GM23338 (cell line): ENCODE data around the gene SH3PXD2B. TPM values are rescaled to one million over a fixed set of nuclear protein-coding genes. Genes with fewer than 3 reads are reported as not detected.

Source experiments
- ATAC-seq: fragments of 200-7000 bp; cut with Tn5 transposase; 3 replicates; pipeline ENCODE4 v1.9.1; 2020
- DNase-seq: peaks from one replicate; pipeline ENCODE4 v3.0.0-alpha.2; 2015; ENCODE audit warnings: low spot score
- H2AFZ ChIP-seq: fragments of 200-600 bp; sonication (generic); 2 replicates; pipeline ENCODE4 v1.8.0; 2016; ENCODE audit warnings: antibody characterized with exemption, mild to moderate bottlenecking, moderate library complexity
- H3F3A ChIP-seq: fragments of 200-600 bp; sonication (generic); replicated peaks from 2 replicates; pipeline ENCODE4 v1.8.0; 2017; ENCODE audit warnings: antibody characterized with exemption, mixed run types, low read depth
- H3K27ac ChIP-seq: fragments of 200-600 bp; sonication (generic); 2 replicates; pipeline ENCODE4 v1.6.1; 2016; ENCODE audit warnings: low read depth
- H3K27me3 ChIP-seq: fragments of 200-600 bp; sonication (generic); 2 replicates; pipeline ENCODE4 v1.8.0; 2016; ENCODE audit warnings: mild to moderate bottlenecking, mixed run types, moderate library complexity; ENCODE audit not compliant: insufficient read depth
- H3K36me3 ChIP-seq: fragments of 200-600 bp; sonication (generic); 2 replicates; pipeline ENCODE4 v1.8.0; 2016; ENCODE audit warnings: mild to moderate bottlenecking; ENCODE audit not compliant: insufficient read depth
- H3K4me1 ChIP-seq: fragments of 200-600 bp; sonication (generic); 2 replicates; pipeline ENCODE4 v1.8.0; 2016; ENCODE audit warnings: mild to moderate bottlenecking, moderate library complexity; ENCODE audit not compliant: insufficient read depth
- H3K4me2 ChIP-seq: fragments of 200-600 bp; sonication (generic); 2 replicates; pipeline ENCODE4 v1.7.1; 2017; ENCODE audit warnings: mixed run types
- H3K4me3 ChIP-seq: fragments of 200-600 bp; sonication (generic); 2 replicates; pipeline ENCODE4 v1.6.1; 2016; ENCODE audit warnings: mixed run types
- H3K79me2 ChIP-seq: fragments of 200-600 bp; sonication (generic); replicated peaks from 2 replicates; pipeline ENCODE4 v1.8.0; 2017; ENCODE audit warnings: mild to moderate bottlenecking; ENCODE audit not compliant: insufficient read depth
- H3K9me2 ChIP-seq: fragments of 200-600 bp; sonication (generic); 2 replicates; pipeline ENCODE4 v1.8.0; 2017; ENCODE audit not compliant: insufficient read depth
- H4K20me1 ChIP-seq: fragments of 200-600 bp; sonication (generic); replicated peaks from 2 replicates; pipeline ENCODE4 v1.8.0; 2017; ENCODE audit warnings: mild to moderate bottlenecking; ENCODE audit not compliant: insufficient read depth
- H3K27ac Mint-ChIP-seq: 2 replicates; pipeline ENCODE4 v1.8.0; 2020; ENCODE audit warnings: inconsistent platforms, mild to moderate bottlenecking, moderate library complexity, mixed read lengths
- H3K27me3 Mint-ChIP-seq: 3 replicates; pipeline ENCODE4 v1.8.0; 2022; ENCODE audit warnings: low read depth, mild to moderate bottlenecking, moderate library complexity, mixed read lengths, inconsistent platforms; ENCODE audit not compliant: insufficient read depth, poor library complexity
- H3K36me3 Mint-ChIP-seq: 3 replicates; pipeline ENCODE4 v1.8.0; 2021; ENCODE audit warnings: low read depth, mild to moderate bottlenecking, inconsistent platforms, moderate library complexity, mixed read lengths
- H3K4me1 Mint-ChIP-seq: 3 replicates; pipeline ENCODE4 v1.8.0; 2020; ENCODE audit warnings: mild to moderate bottlenecking, inconsistent platforms, mixed read lengths
- H3K4me3 Mint-ChIP-seq: 3 replicates; pipeline ENCODE4 v1.8.0; 2021; ENCODE audit warnings: moderate library complexity, mild to moderate bottlenecking, inconsistent platforms, mixed read lengths
- H3K9me3 Mint-ChIP-seq: 3 replicates; pipeline ENCODE4 v1.8.0; 2020; ENCODE audit warnings: moderate library complexity, mild to moderate bottlenecking, inconsistent platforms, mixed read lengths
- CREB1 ChIP-seq: fragments of 250-450 bp; sonication (Bioruptor Pico); IDR thresholded peaks from 2 replicates; pipeline ENCODE4 v1.5.0; 2020; ENCODE audit warnings: low read depth, mild to moderate bottlenecking, moderate library complexity
- CTCF ChIP-seq, 2 experiments: fragments of 200-600 bp in 1 of 2; sonication (generic) in 1 of 2; conservative IDR thresholded peaks; 2 replicates each; pipeline versions ENCODE4 v1.5.1 to v1.6.1; 2016 to 2017; ENCODE audit warnings: antibody characterized with exemption in 2 of 2, low read depth in 2 of 2, mild to moderate bottlenecking in 2 of 2, moderate library complexity in 1 of 2
- ETS1 ChIP-seq: IDR thresholded peaks from 2 replicates; pipeline ENCODE4 v1.6.1; 2016; ENCODE audit warnings: antibody characterized with exemption
- EZH2 ChIP-seq: fragments of 200-600 bp; sonication (generic); IDR thresholded peaks from one replicate; pipeline ENCODE4 v1.8.0; 2017; ENCODE audit warnings: antibody characterized with exemption, mild to moderate bottlenecking, low read depth; ENCODE audit not compliant: unreplicated experiment
- EZH2phosphoT487 ChIP-seq: fragments of 200-600 bp; sonication (generic); IDR thresholded peaks from one replicate; pipeline ENCODE4 v1.8.1; 2018; ENCODE audit warnings: antibody characterized with exemption; ENCODE audit not compliant: unreplicated experiment
- NANOG ChIP-seq: IDR thresholded peaks from 2 replicates; pipeline ENCODE4 v1.6.1; 2016; ENCODE audit warnings: antibody characterized with exemption, borderline replicate concordance
- POLR2AphosphoS5 ChIP-seq: IDR thresholded peaks from 2 replicates; pipeline ENCODE4 v1.6.1; 2016; ENCODE audit warnings: antibody characterized with exemption, low read depth
- REST ChIP-seq: IDR thresholded peaks from one replicate; pipeline ENCODE4 v1.6.1; 2018; ENCODE audit warnings: antibody characterized with exemption; ENCODE audit not compliant: unreplicated experiment
- ZNF462 ChIP-seq: fragments of 250-450 bp; sonication (Bioruptor Pico); IDR thresholded peaks from 2 replicates; pipeline ENCODE4 v1.5.0; 2020; ENCODE audit warnings: mild to moderate bottlenecking, moderate library complexity
- polyA plus RNA-seq: library from polyadenylated mRNA; unstranded; fragments of >200 nt; fragmentation: Nextera tagmentation; extraction: Ambion mirVana; gene quantifications from 2 replicates; pipeline ENCODE4 v1.2.1, GENCODE V29; 2016
- total RNA-seq: library from RNA; depleted of rRNA; stranded (reverse); fragments of >200 nt; shearing (Covaris generic); gene quantifications from 2 replicates; pipeline ENCODE4 v1.2.3, GENCODE V29; 2014

The SH3PXD2B gene
- total and polyA plus RNA-seq, 2 experiments from 2014 or later: 40.2 to 52.5 TPM

- TF ChIP-seq EZH2 (no peak), NANOG (no peak), ETS1 (no peak), EZH2phosphoT487 (no peak)
Observed at GRCh38 chr5:172498431-172499129, 44.3 kb upstream of the SH3PXD2B start (continued).

GRCh38 chr5:172497591-172498255 lies 43.4 kb upstream of the SH3PXD2B start:
- Mint-ChIP-seq H3K9me3 (no peaks in the 10 kb centered on the region), H3K27me3 (peaks cover 11% of the 10 kb centered on the region), H3K36me3 (no peaks in the 10 kb centered on the region), H3K4me3 (no peak overlapping the region), H3K27ac (no peak overlapping the region), H3K4me1 (no peaks in the 10 kb centered on the region)
- Histone ChIP-seq H3F3A (no peaks in the 10 kb centered on the region), H2AFZ (no peak overlapping the region), H3K9me2 (no peaks in the 10 kb centered on the region), H3K27me3 (no peaks in the 10 kb centered on the region), H3K4me2 (no peak overlapping the region), H3K79me2 (no peaks in the 10 kb centered on the region), H4K20me1 (no peaks in the 10 kb centered on the region), H3K36me3 (no peaks in the 10 kb centered on the region), H3K4me3 (no peak overlapping the region), H3K27ac (no peak overlapping the region), H3K4me1 (no peaks in the 10 kb centered on the region)
- ATAC-seq (no peak), DNase-seq (no peak)
- no peak for TF ChIP-seq REST
- TF ChIP-seq NANOG: no peak
- TF ChIP-seq POLR2AphosphoS5: no peak
- TF ChIP-seq EZH2phosphoT487: no peak
- no peak for TF ChIP-seq ZNF462 (CRISPR knock-in tag)
- no peak for TF ChIP-seq CREB1
- TF ChIP-seq ETS1: no peak
- no peak for TF ChIP-seq CTCF (conservative IDR thresholded peaks at IDR 0.05; ENCODE audit: low read depth in 2 of 2)
